WTC11 (cell line): Measurements from ENCODE around the gene CPHXL.

Experiments used
- CTCF ChIP-seq: fragments of 200-600 bp; IDR thresholded peaks from 2 replicates; pipeline ENCODE4 v1.8.0; 2022; ENCODE audit warnings: antibody characterized with exemption
- E2F1 ChIP-seq: sonication (generic); formaldehyde crosslinking; IDR thresholded peaks from 2 replicates; pipeline ENCODE4 v1.8.0; 2022; ENCODE audit warnings: mild to moderate bottlenecking, missing genetic modification reagents
- E2F4 ChIP-seq: sonication (generic); formaldehyde crosslinking; IDR thresholded peaks from 2 replicates; pipeline ENCODE4 v1.8.1; 2022; ENCODE audit warnings: low read depth, mild to moderate bottlenecking, moderate library complexity, missing genetic modification reagents, borderline replicate concordance
- NR1H2 ChIP-seq: sonication (generic); formaldehyde crosslinking; IDR thresholded peaks from 2 replicates; pipeline ENCODE4 v1.9.0; 2021; ENCODE audit warnings: mild to moderate bottlenecking, moderate library complexity, missing genetic modification reagents
- ZNF512 ChIP-seq: sonication (generic); formaldehyde crosslinking; IDR thresholded peaks from 2 replicates; pipeline ENCODE4 v1.8.1; 2022; ENCODE audit warnings: missing genetic modification reagents, borderline replicate concordance

- no peak for TF ChIP-seq ZNF512
- no peak for TF ChIP-seq CTCF
- TF ChIP-seq E2F4 = no peak
- no peak for TF ChIP-seq NR1H2 (CRISPR knock-in tag)
- no peak for TF ChIP-seq E2F1
These were observed 27.9 kb upstream of the CPHXL start for GRCh38 chr16:75754141-75754540.
